GM19467 (cell line): ENCODE data around the gene NDUFAF8.
"Not testable (repeated sequence)": the region's sequence is repeated elsewhere in the genome, so short reads cannot be mapped to it uniquely, and the experiment has no call there.

Experiments used
- ATAC-seq: cut with Tn5 transposase; IDR thresholded peaks from one replicate; pipeline ENCODE4 v1.9.1; 2021; ENCODE audit warnings: mild to moderate bottlenecking, moderate library complexity; ENCODE audit not compliant: unreplicated experiment

The NDUFAF8 gene

DNA sequence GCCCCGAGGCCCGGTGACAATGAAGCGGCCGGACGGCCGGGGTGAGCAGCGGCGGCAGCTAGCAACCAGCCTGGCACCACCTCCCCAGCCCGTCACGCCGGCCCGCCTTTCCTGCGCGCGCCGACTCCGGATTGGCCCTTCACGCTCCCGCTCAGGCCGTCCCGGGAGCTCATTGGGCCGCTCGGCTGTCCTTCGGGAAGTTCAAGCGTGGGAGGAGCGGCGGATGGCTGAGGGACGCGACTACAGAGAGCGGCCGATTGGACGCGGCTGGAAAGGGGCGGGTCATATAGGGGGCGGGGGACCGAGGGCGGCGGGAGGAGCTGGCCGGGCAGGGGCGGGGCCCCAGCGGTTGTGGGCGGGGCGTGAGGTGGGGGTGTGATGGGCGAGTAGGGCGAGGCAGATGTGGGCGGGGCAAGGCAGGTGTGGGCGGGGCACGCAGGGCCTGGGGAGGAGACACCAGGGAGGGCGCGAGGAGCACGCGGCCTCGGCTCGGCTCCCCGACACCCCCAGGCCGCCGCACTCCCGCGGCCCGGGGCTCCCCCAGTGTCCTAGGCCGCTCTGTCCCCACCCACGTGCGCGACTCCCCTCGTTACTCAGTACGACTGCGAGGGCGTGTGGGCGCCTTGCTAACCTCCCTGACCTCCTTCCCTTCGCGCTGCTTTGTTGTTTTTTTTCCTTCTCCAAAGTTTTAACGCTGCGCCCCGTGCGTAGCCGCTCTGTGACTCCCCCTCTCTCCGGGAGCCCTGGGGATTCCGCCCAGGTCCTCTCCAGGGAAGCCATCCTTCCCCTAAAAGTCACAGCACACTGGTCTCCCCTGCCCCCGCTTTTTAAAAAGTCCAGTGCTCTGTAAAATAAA is 16.0 kb upstream of the NDUFAF8 start, which contains the start of gene CEP131:
TSS of gene CEP131 (minus strand) at position 60 of the 856 bp plus-strand sequence. CDS start 2,909 bp downstream, outside the sequence.
- ATAC-seq = peak; percentile 91

- no peak for ATAC-seq
These were observed 15.4 kb upstream of the NDUFAF8 start for GRCh38 chr17:81223762-81224130.

- ATAC-seq = not testable (repeated sequence)
These were observed 11.5 kb upstream of the NDUFAF8 start for GRCh38 chr17:81227630-81228029.

GRCh38 chr17:81228420-81228819 is 10.7 kb upstream of the NDUFAF8 start:
- ATAC-seq = no peak

DNA sequence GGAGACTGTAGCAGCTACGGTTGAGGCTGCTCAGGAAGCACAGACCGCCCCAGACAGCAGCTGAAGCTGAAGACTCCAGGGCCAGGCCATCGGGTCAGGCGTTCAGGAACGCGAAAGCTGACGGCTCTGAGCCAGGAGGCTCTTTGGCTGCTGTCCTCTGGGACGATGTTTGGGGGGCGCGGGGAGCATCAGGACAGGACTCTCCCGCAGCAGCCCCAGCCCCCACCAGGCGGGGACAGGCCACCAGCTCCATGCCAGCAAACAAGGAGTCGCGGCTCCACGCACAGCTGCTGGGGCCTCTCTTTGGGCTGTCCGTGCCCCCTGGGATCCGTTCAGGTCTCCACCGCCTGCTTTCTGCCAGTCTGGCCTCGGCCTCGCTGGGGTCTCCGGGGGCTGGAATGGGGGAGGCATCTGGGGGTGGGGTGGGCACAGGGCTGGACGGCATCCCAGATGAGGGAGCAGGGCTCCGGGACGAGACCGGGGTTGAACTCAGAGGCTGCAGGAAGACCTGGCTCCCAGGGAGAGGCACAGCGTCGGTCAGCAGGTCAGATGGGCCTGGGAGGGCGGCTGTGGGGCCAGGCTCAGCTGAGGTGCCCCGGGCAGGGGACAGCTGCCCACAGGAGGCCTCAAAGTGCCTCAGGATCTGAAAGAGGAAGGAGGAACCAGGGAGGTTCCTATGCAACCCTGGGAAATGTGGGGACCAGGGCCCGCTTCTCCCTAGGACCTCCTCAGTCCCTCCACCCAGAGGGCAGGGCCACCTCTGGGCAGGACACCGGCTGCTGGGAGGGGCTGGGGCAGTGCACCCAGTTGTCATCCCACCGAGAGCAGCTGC is 10.1 kb upstream of the NDUFAF8 start:
- ATAC-seq = no peak

DNA sequence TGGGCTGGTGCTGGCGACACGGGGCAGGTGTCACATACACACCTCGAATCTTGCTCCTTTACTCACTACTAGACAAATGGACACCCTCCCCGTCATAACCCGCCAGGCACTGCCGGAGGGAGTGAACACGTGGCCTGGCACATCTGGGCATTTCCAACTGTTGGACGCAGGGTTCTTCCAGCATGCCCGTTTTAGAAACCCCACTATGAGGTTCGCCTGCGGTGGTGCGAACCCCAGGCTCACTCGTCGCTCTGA is 9.5 kb upstream of the NDUFAF8 start:
- no peak for ATAC-seq

DNA sequence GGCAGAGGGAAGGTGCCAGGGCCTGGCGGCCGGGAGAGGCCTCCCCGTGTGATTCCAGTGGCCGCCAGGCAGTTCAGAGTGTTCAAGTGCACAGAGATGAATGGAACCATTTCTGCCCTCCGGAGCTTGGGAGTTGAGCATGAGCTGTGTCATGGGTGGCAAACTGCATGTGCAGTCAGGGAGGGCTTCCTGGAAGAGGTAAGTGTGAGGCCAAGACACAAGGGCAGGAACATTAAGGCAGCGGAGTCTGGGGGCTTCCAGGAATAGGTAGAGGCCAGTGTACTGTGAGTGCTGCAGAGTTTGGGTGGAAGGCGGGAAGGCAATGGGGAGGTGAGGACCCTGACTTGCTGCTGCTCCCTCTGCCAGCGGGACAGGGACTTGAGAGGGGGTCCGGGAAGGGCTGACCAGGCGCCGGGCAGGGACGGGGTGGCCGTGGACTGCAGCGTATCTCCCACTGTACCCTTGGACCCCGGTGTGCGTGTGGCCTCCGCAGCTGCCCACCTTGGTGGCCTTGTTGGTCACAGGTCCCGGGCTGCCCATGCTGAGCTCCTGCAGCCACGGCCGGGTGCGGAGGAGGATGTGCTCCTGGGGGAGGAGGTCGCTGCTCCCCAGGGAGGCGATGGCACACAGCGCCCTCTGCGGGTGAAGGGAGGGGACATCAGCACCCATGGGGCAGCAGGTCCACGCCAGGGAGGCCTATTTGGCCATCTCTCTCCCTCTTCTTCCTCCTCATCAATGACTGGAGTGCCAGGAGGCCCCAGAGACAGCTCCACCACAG is 8.9 kb upstream of the NDUFAF8 start:
- no peak for ATAC-seq

DNA sequence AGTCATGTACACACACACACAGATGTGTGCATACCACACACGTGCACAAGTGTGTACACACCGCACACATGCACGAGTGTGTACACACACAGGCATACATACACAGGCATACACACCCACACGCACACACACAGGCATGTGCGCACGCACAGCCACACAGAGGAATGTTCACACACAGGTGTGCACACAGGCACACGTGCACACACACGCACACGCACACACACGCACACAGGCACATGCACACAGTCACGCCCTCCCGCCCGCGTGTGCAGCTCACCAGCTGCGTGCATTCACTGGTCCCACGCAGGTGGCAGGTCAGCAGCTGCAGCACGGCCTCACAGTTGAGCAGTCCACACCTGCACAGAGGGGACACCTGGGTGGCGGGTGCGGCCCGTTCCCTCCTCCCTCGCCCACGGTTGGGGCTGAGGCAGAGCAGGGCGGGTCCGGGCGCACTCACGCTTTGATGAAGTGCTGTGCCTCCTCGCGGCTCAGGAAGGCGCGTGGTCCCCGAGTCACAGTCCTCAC is 7.9 kb upstream of the NDUFAF8 start:
- no peak for ATAC-seq

- no peak for ATAC-seq
These were observed 7.1 kb upstream of the NDUFAF8 start for GRCh38 chr17:81231766-81232581.

- ATAC-seq = no peak
These were observed 6.4 kb upstream of the NDUFAF8 start for GRCh38 chr17:81232616-81233241.

GRCh38 chr17:81233316-81233715 is 5.8 kb upstream of the NDUFAF8 start:
- no peak for ATAC-seq

- no peak for ATAC-seq
These were observed 5.2 kb upstream of the NDUFAF8 start for GRCh38 chr17:81233811-81234505.

- ATAC-seq = no peak
These were observed 4.6 kb upstream of the NDUFAF8 start for GRCh38 chr17:81234506-81234855.

DNA sequence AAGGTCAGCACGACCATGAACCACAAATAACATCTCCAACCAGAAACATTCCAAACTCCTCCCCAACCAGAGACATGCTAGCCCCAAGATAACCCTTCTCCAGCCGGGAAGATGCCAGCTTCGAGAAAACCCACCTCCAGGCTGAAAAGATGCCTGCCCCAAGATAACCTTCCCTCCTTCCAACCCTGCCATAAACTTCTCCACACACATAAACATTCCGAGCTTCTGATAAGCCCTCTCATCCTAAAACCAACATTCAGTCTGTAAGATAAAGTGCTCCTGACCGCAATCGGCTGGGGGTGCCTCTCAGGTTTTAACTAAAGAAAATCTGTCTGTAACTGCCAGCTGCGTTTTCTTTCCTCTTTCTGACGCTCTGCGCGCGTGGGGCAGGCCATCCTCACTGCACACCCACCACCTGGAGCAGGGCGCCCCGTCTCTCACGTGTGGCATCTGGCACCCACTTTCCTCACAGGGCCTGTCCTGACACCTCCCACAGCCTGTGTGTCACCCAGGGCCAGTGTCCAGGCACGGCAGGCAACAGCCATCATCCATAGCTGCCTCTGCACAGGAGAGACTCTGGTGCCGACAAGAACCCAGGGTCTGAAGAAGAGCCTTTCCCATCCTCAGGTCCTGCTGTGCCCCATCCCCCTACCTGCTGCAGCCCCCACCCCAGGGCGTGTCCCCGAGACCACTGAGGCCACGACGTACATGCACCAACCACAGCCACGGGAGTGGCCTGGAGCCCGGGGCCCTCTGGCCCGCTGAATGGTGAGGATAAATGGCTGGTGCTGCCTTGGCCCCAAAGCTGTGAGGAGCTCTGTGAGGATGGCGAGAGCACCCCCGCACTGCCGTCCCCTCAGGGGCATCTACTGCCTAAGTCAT is 3.9 kb upstream of the NDUFAF8 start:
- no peak for ATAC-seq

GRCh38 chr17:81235822-81236740 is 3.0 kb upstream of the NDUFAF8 start:
- ATAC-seq = no peak

DNA sequence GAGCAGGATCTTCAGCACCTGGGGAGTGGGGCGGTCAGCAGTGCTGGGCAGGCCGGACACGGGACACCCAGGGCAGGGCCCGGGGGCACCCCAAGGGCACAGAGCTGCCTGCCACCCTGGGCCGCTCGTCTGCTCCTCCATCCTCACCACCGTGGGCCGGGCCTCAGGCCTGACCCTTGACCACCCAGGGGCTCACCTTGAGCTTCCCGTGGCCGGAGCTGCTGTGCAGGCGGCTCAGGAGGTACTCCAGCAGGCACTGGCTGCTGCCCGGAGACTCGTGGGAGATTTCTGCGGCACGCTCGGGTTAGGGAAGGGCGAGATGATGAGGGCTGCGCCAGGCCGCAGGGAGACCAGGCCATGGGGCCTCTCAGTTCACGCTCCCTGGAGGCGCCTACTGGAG is 2.3 kb upstream of the NDUFAF8 start:
- no peak for ATAC-seq
